T-cell (primary cell): Measurements from ENCODE around the gene HECTD1. TPM values are rescaled to one million over a fixed set of nuclear protein-coding genes. Genes with fewer than 3 reads are reported as not detected.
"Not testable (repeated sequence)": the region's sequence is repeated elsewhere in the genome, so short reads cannot be mapped to it uniquely, and the experiment has no call there.

Experiments used
- ATAC-seq, 4 experiments: fragments of 200-7000 bp in 3 of 4; fragments of 150-1000 bp in 1 of 4; cut with Tn5 transposase; replicated peaks in 1 of 4; 1 replicate in 3 of 4; 2 replicates in 1 of 4; pipeline ENCODE4 v1.10.0; 2021; ENCODE audit warnings: moderate library complexity in 3 of 4, mild to moderate bottlenecking in 2 of 4, moderate number of reproducible peaks in 1 of 4
- CTCF ChIA-PET, 2 donors: fragments of 300-600 bp; sonication (Branson Sonifier 250); formaldehyde crosslinking; loops; one replicate each; lab custom pipeline; 2022; ENCODE audit warnings: antibody characterized with exemption in 2 of 2; lab: Charles Lee
- POLR2A ChIA-PET, 2 donors: fragments of 300-600 bp; sonication (Branson Sonifier 250); formaldehyde crosslinking; loops; one replicate each; lab custom pipeline; 2022; ENCODE audit warnings: antibody characterized with exemption in 2 of 2; lab: Charles Lee
- DNase-seq, 35 experiments: peaks; one replicate each; pipeline versions ENCODE4 v3.0.0 to v3.0.0-alpha.2; 2013 to 2023
- H3K27ac ChIP-seq: one replicate; pipeline ENCODE4 v1.5.1; 2013; ENCODE audit warnings: low read length
- H3K27me3 ChIP-seq, 2 experiments: replicated peaks in 1 of 2; 1 replicate in 1 of 2; 2 replicates in 1 of 2; pipeline versions ENCODE4 v1.6.1 to v1.7.0; 2013; ENCODE audit warnings: low read length in 1 of 2, mixed read lengths in 1 of 2; ENCODE audit not compliant: control insufficient read depth in 2 of 2, insufficient read depth in 2 of 2; ENCODE audit errors: extremely low read depth in 1 of 2
- H3K36me3 ChIP-seq, 2 donors: 1 replicate in 1 of 2; 2 replicates in 1 of 2; pipeline versions ENCODE4 v1.6.1 to v1.7.0; 2013; ENCODE audit warnings: low read length in 1 of 2; ENCODE audit not compliant: control insufficient read depth in 2 of 2, insufficient read depth in 1 of 2; ENCODE audit errors: extremely low read depth in 1 of 2
- H3K4me1 ChIP-seq, 2 experiments: 1 replicate in 1 of 2; 2 replicates in 1 of 2; pipeline versions ENCODE4 v1.6.1 to v1.7.0; 2013; ENCODE audit warnings: low read length in 2 of 2, mixed read lengths in 1 of 2; ENCODE audit not compliant: insufficient read depth in 2 of 2, control insufficient read depth in 1 of 2; ENCODE audit errors: extremely low read depth in 1 of 2
- H3K4me3 ChIP-seq, 2 donors: 1 replicate in 1 of 2; 2 replicates in 1 of 2; pipeline versions ENCODE4 v1.5.1 to v1.7.0; 2013; ENCODE audit warnings: mild to moderate bottlenecking in 2 of 2, low read length in 1 of 2, moderate library complexity in 1 of 2; ENCODE audit not compliant: control insufficient read depth in 1 of 2; ENCODE audit errors: extremely low read depth in 1 of 2
- H3K9me3 ChIP-seq: 2 replicates; pipeline ENCODE4 v1.7.0; 2013
- H3K27ac Mint-ChIP-seq, 2 donors: one replicate each; pipeline ENCODE4 v1.8.0; 2020 to 2021; ENCODE audit warnings: mild to moderate bottlenecking in 2 of 2, mixed read lengths in 2 of 2
- H3K27me3 Mint-ChIP-seq, 2 donors: one replicate each; pipeline ENCODE4 v1.8.0; 2021 to 2022; ENCODE audit warnings: mixed read lengths in 2 of 2
- H3K36me3 Mint-ChIP-seq: one replicate; pipeline ENCODE4 v1.8.0; 2021; ENCODE audit warnings: mixed read lengths
- H3K4me1 Mint-ChIP-seq, 3 donors: one replicate each; pipeline ENCODE4 v1.8.0; 2020 to 2022; ENCODE audit warnings: mixed read lengths in 3 of 3, mild to moderate bottlenecking in 1 of 3
- H3K4me3 Mint-ChIP-seq, 3 donors: one replicate each; pipeline ENCODE4 v1.8.0; 2020 to 2022; ENCODE audit warnings: mild to moderate bottlenecking in 3 of 3, mixed read lengths in 3 of 3, moderate library complexity in 3 of 3
- H3K9me3 Mint-ChIP-seq, 3 donors: one replicate each; pipeline ENCODE4 v1.8.0; 2020 to 2022; ENCODE audit warnings: mixed read lengths in 3 of 3
- WGBS: methylation state at CpG from one replicate; pipeline ENCODE4 v1.1.5; 2013; ENCODE audit warnings: missing lambda C conversion rate; ENCODE audit not compliant: insufficient coverage; 5-methylcytosine and 5-hydroxymethylcytosine counted together
- total RNA-seq, 35 experiments: library from RNA in 6 of 35; stranded (reverse) in 6 of 35; fragments of 120-200 nt in 1 of 35; gene quantifications; one replicate each; pipeline versions ENCODE4 v1.2.1 to v1.2.4 and lab custom pipeline; 2013 to 2026

Gene HECTD1
- total RNA-seq, 5 donors from 2014 or later (not counting 1 experiment from before 2014, with no cell fraction given), result 118 to 194 (median 132) TPM

DNA sequence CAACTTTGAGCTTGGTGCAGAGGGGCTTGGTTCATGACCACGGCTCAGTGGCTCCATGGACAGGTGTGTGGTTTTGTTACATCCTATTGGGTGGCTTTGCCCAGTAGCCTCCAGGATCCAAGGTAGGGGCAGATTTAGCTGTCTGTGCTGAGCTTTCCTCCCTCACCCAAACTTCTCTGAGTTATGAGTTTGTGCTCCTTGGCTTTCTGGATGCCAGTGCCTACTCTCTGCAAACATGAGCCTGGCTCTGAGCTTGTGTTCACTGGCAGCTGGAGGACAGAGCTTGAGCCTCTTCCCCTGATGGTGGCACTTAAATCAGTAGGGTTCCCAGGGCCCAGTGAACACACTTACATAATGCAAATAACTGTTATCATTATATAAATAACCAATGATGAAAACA lies 45.3 kb upstream of the HECTD1 start:
- Mint-ChIP-seq H3K4me3 (no peak overlapping the region), H3K9me3 (no peaks in the 10 kb centered on the region), H3K27me3 (peaks cover 0 to 3% of the 10 kb centered on the region in 2 donors), H3K36me3 (no peaks in the 10 kb centered on the region), H3K27ac (no peak overlapping the region), H3K4me1 (no peaks in the 10 kb centered on the region)
- Histone ChIP-seq H3K27ac (no peak overlapping the region), H3K4me3 (no peak overlapping the region), H3K36me3 (no peaks in the 10 kb centered on the region), H3K4me1 (no peaks in the 10 kb centered on the region), H3K9me3 (no peaks in the 10 kb centered on the region), H3K27me3 (no peaks in the 10 kb centered on the region)
- no peak for ATAC-seq
- DNase-seq, result no peak
- POLR2A ChIA-PET, result interaction anchor here (0.6 to 0.8 kb wide), 2 partner anchors 22 to 45 kb away, joined by 3 to 11 read pairs; partner anchors contain the start of gene HECTD1 (in 1 of the 2)
- no CpG with 5 or more reads among the region's 1 CpG for WGBS
- CTCF ChIA-PET, result interaction anchor here (0.6 to 0.7 kb wide), 2 partner anchors 135 to 197 kb away, joined by 3 to 5 read pairs; no protein-coding TSS in a partner anchor

DNA sequence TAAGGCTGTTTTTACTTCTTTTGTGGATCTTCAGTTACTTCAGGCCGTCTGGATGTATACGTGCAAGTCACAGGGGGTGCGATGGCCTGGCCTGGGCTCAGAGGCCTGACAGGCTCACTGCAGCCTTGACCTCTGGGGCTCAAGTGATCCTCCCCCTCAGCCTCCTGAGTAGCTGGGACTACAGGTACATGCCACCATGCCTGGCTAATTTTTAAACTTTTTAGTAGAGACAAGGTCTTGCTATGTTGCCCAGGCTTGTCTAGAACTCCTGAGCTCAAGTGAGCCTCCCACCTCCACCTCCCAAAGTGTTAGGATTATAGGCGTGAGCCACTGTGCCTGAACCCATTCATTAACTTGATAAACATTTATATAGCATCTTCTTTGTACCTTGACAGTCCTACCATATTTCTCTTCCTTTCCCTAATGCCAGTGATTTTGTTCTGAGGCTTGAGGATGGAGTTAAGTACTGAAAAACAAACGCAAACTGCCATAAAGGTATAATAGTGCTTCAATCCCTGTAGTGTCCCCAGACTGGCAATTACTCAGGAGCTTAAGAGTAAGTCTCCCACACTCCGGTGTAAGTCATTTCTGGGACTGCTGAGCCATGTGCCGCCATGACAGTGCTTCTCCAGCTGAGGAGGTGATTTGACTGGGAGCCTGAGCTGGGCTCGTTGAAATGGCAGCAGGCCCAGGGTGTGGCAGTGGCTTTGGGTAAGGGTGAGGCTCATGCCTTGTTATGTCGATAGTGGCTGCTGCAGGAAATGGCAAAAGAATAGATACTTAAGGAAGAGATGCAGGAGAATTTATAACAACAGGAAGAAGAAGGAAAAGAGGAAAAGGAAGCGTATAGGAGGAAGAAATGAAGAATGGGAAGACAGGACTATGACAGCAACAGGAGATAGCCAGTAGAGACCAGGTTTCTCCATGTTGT lies 43.7 kb upstream of the HECTD1 start:
- Mint-ChIP-seq H3K4me3 (no peak overlapping the region), H3K27ac (no peak overlapping the region), H3K36me3 (no peaks in the 10 kb centered on the region), H3K27me3 (peaks cover 0 to 3% of the 10 kb centered on the region in 2 donors), H3K9me3 (no peaks in the 10 kb centered on the region), H3K4me1 (no peaks in the 10 kb centered on the region)
- ATAC-seq (no peak), DNase-seq (no peak)
- Histone ChIP-seq H3K4me3 (no peak overlapping the region), H3K9me3 (no peaks in the 10 kb centered on the region), H3K27me3 (no peaks in the 10 kb centered on the region), H3K4me1 (no peaks in the 10 kb centered on the region), H3K27ac (no peak overlapping the region), H3K36me3 (no peaks in the 10 kb centered on the region)
- WGBS, result 62% methylated on average over 7 of the region's 10 CpGs
- ChIA-PET POLR2A (no interaction called here), CTCF (interaction anchor here in 1 of 2 donors (0.6 kb wide), 1 partner anchor 72 kb away, joined by 6 read pairs; no protein-coding TSS in a partner anchor)

DNA sequence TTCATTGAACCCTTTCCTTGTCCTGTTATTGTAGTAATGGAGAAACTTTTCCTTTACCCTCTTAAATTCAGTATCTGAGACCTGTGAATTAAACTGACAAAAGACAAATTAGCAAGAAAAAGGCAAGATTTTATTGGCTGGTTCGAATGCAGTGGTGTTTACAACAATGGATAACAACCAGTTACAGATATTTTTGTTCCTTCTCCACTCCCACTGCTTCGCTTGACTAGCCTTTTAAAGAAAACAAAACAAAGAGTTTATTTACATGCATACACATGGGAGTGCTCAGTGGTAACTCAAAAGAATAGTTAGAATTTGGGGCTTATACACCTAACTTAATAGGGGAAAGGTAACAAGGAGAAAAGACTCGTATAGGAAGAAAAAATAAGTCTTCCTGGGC lies 37.0 kb upstream of the HECTD1 start:
- H3K27ac ChIP-seq, result no peak overlapping the region
- no peaks in the 10 kb centered on the region for H3K9me3 ChIP-seq
- ATAC-seq (no peak), DNase-seq (no peak)
- H3K4me3 ChIP-seq, result no peak overlapping the region
- peaks cover 0 to 3% of the 10 kb centered on the region in 2 donors for H3K27me3 Mint-ChIP-seq
- H3K4me3 Mint-ChIP-seq, result no peak overlapping the region
- peaks cover 10 to 17% (median 13%) of the 10 kb centered on the region in 3 donors for H3K4me1 Mint-ChIP-seq
- ChIA-PET CTCF (no interaction called here), POLR2A (no interaction called here)
- H3K36me3 ChIP-seq, result no peaks in the 10 kb centered on the region
- H3K27me3 ChIP-seq, result no peaks in the 10 kb centered on the region
- no peak overlapping the region for H3K27ac Mint-ChIP-seq
- WGBS, result no CpG with 5 or more reads among the region's 3 CpGs
- H3K36me3 Mint-ChIP-seq, result no peaks in the 10 kb centered on the region
- H3K9me3 Mint-ChIP-seq, result no peaks in the 10 kb centered on the region
- peaks cover 0 to 4% of the 10 kb centered on the region in 2 experiments for H3K4me1 ChIP-seq

DNA sequence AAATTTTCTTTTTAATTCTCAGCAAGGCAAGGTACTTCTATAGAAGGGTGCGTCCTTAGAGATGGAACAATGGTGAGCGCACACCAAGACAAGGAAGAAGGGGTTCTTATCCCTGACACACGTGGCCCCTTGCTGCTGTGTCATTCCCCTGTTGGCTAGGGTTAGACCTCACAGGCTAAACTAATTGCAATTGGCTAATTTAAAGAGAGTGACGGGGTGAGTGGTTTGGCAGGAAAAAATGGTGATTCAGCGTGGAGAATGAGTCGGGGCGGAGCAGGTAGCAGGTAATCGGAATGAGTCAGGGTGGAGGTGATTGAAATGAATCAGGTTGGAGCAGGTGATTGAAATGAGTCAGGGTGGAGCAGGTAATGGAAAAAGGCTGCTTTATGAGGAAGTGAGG lies 36.3 kb upstream of the HECTD1 start:
- DNase-seq (no peak), ATAC-seq (no peak)
- Mint-ChIP-seq H3K4me3 (no peak overlapping the region), H3K27me3 (peaks cover 0 to 3% of the 10 kb centered on the region in 2 donors), H3K36me3 (no peaks in the 10 kb centered on the region), H3K4me1 (peaks cover 15 to 19% (median 17%) of the 10 kb centered on the region in 3 donors), H3K9me3 (no peaks in the 10 kb centered on the region), H3K27ac (no peak overlapping the region)
- 75% methylated on average over 8 of the region's 8 CpGs for WGBS
- peaks cover 0 to 4% of the 10 kb centered on the region in 2 experiments for H3K4me1 ChIP-seq
- no peaks in the 10 kb centered on the region for H3K36me3 ChIP-seq
- H3K27me3 ChIP-seq, result no peaks in the 10 kb centered on the region
- ChIA-PET CTCF (no interaction called here), POLR2A (no interaction called here)
- no peak overlapping the region for H3K4me3 ChIP-seq
- no peak overlapping the region for H3K27ac ChIP-seq
- no peaks in the 10 kb centered on the region for H3K9me3 ChIP-seq

DNA sequence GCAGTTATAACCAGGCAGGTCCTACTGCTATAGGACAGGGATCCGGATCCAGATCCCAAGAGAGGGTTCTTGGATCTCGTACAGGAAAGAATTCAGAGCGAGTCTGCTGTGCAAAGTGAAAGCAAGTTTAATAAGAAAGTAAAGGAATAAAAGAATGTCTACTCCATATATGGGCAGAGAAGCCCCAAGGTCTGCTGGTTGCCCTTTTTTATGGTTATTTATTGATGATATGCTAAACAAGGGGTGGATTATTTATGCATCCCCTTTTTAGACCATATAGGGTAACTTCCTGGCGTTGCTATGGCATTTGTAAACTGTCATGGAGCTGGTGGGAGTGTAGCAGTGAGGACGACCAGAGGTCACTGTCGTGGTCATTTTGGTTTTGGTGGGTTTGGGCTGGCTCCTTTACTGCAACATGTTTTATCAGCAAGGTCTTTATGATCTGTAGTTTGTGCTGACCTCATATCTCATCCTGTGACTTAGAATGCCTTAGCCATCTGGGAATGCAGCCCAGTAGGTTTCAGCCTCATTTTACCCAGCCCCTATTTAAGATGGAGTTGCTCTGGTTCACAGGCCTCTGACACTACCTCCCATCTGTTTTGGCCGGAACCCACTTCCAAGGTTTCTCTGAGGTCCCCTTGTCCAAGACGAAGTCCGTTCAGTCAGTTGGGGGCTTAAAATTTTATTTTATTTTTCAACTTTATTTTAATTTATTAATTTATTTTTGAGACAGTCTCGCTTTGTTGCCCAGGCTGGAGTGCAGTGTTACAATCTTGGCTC lies 34.8 kb upstream of the HECTD1 start:
- H3K27me3 Mint-ChIP-seq, H3K4me1 ChIP-seq, H3K9me3 ChIP-seq, H3K27me3 ChIP-seq, H3K9me3 Mint-ChIP-seq, H3K36me3 Mint-ChIP-seq, DNase-seq, ATAC-seq, H3K27ac Mint-ChIP-seq, POLR2A ChIA-PET, H3K27ac ChIP-seq, H3K4me3 ChIP-seq, H3K4me3 Mint-ChIP-seq, H3K36me3 ChIP-seq, CTCF ChIA-PET: not testable (repeated sequence)
- 69% methylated on average over 5 of the region's 10 CpGs for WGBS
- peaks cover 15 to 19% (median 17%) of the 10 kb centered on the region in 3 donors for H3K4me1 Mint-ChIP-seq

DNA sequence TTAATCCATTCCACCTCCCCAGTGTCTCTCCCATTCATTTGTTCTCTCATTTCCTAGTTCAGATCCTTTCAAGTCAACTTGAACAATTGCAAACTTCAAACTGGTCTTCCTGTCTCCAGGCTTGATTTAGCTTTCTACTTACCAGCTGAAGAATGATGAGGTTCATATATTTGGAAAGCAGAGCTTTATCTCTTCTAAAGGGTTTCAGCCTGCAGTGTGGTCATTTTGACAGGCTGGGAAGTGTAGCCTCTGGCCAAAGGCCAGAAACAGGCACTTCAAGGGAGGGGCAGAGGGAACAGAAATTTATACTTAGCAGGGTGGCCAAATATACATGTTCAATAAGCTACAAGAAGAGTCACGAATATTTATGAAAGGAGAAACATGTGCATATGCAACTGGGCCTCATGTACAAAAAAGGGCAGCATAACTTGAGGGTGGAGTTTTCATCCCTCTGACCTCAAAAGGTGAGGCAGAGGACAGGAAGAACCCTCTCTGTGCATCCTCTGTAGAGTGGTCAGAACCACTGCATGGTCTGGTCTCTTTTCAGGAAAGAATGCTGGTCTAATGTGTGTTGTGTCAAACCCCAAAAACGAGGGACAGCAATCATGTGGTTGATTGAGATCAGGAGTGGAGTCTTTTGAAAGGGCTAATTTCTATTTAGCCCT lies 34.0 kb upstream of the HECTD1 start:
- WGBS, result 52% methylated on average over 2 of the region's 2 CpGs
- no peaks in the 10 kb centered on the region for H3K9me3 ChIP-seq
- no peaks in the 10 kb centered on the region for H3K36me3 Mint-ChIP-seq
- H3K27me3 ChIP-seq, result no peaks in the 10 kb centered on the region
- no peak for DNase-seq
- ChIA-PET CTCF (interaction anchor here in 1 of 2 donors (0.6 kb wide), 1 partner anchor 185 kb away, joined by 3 read pairs; no protein-coding TSS in a partner anchor), POLR2A (no interaction called here)
- peak overlapping the region in 1 of 2 donors; percentile 14 for H3K27ac Mint-ChIP-seq
- H3K27ac ChIP-seq, result no peak overlapping the region
- H3K4me1 Mint-ChIP-seq, result peaks cover 15 to 19% (median 17%) of the 10 kb centered on the region in 3 donors
- no peak for ATAC-seq
- H3K4me1 ChIP-seq, result peaks cover 0 to 4% of the 10 kb centered on the region in 2 experiments
- H3K27me3 Mint-ChIP-seq, result no peaks in the 10 kb centered on the region
- no peaks in the 10 kb centered on the region for H3K36me3 ChIP-seq
- H3K4me3 ChIP-seq, result no peak overlapping the region
- H3K4me3 Mint-ChIP-seq, result no peak overlapping the region
- no peaks in the 10 kb centered on the region for H3K9me3 Mint-ChIP-seq
